Heart left ventricle (tissue), 13 donors: ENCODE data around the gene PPAN.

Source experiments
- POLR2A ChIP-seq, 2 donors: fragments of 450-650 bp; IDR thresholded peaks; one replicate each; pipeline ENCODE4 v1.6.1; 2017; ENCODE audit warnings: antibody characterized with exemption in 2 of 2, mild to moderate bottlenecking in 2 of 2, moderate library complexity in 2 of 2
- TF ChIP-seq, protein P1 (sequence below), 12 donors: fragments of 200-600 bp; sonication (generic) in 4 of 12; IDR thresholded peaks; one replicate each; pipeline versions ENCODE4 v1.5.0 to v1.8.0; 2018 to 2022; ENCODE audit warnings: antibody characterized with exemption in 12 of 12, mild to moderate bottlenecking in 5 of 12
- donor health status: ischemic (EF 13 %, LVEDD 7.1; RV severe dilation, severe dysfunction).
- donor health status: DM: no; HTN: yes; CAD: no.
- donor health status: DM: no; HTN: no; CAD: no.
- donor health status: ischemic (EF 25% LVEDD 6.9; RV normal size, moderate dysfunction).
- donor health status: ischemic (EF 25% LVEDD 5.7; RV mildly dilated, moderate dysfunction).
- donor health status: ischemic (EF 35%, LVEDD 5.7; RV mildly dilated, moderate dysfunction).
- donor health status: nonischemic (EF 11% LVEDD 7.7; RV severe dilation, severe dysfunction).
- donor health status: DM: yes; HTN: yes; CAD: no.
- donor health status: PGD.
- donor health status: ischemic (EF 29% LVEDD 5.4; RV normal size, mild dysfunction).
- donor health status: nonischemic (EF 23%, LVEDD 6.1; RV moderate dilation, normal function).

- TF ChIP-seq, protein P1, sequence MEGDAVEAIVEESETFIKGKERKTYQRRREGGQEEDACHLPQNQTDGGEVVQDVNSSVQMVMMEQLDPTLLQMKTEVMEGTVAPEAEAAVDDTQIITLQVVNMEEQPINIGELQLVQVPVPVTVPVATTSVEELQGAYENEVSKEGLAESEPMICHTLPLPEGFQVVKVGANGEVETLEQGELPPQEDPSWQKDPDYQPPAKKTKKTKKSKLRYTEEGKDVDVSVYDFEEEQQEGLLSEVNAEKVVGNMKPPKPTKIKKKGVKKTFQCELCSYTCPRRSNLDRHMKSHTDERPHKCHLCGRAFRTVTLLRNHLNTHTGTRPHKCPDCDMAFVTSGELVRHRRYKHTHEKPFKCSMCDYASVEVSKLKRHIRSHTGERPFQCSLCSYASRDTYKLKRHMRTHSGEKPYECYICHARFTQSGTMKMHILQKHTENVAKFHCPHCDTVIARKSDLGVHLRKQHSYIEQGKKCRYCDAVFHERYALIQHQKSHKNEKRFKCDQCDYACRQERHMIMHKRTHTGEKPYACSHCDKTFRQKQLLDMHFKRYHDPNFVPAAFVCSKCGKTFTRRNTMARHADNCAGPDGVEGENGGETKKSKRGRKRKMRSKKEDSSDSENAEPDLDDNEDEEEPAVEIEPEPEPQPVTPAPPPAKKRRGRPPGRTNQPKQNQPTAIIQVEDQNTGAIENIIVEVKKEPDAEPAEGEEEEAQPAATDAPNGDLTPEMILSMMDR (IDR thresholded peaks at IDR 0.05) = no peak
- no peak for TF ChIP-seq POLR2A (IDR thresholded peaks at IDR 0.05)
Measured at GRCh38 chr19:10083911-10084310, 22.3 kb upstream of the PPAN start.
